ENCODE results near the gene CALML6. TPM values are rescaled to one million over a fixed set of nuclear protein-coding genes. Genes with fewer than 3 reads are reported as not detected.

CALML6 gene
- total RNA-seq, 1 experiment from 2014 or later, result 1.9 TPM

DNA sequence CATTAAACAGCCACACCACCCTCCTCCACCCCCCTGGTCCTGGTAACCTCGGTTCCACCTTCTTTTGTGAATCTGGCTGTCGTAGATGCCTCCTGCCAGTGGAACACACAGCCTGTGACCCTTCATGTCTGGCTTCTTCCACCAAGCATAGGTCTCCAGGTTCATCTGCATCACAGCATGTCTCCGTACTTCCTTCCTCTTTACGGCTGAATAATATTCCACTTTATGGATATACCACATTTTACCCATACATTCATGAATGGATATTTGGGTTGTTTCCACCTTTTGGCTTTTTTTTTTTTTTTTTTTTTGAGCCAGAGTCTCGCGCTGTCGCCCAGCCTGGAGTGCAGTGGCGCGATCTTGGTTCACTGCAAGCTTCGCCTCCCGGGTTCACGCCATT is 11.8 kb upstream of the CALML6 start:
- CTCF ChIA-PET, result interaction anchor here (0.7 kb wide), 1 partner anchor 50 kb away, joined by 4 read pairs; no protein-coding TSS in a partner anchor
- no peak overlapping the region for H3K4me3 Mint-ChIP-seq

More for the DNA sequence above, 11.8 kb upstream of the CALML6 start:
- TF ChIP-seq, protein P1, sequence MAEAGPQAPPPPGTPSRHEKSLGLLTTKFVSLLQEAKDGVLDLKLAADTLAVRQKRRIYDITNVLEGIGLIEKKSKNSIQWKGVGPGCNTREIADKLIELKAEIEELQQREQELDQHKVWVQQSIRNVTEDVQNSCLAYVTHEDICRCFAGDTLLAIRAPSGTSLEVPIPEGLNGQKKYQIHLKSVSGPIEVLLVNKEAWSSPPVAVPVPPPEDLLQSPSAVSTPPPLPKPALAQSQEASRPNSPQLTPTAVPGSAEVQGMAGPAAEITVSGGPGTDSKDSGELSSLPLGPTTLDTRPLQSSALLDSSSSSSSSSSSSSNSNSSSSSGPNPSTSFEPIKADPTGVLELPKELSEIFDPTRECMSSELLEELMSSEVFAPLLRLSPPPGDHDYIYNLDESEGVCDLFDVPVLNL (CRISPR knock-in tag; IDR thresholded peaks at IDR 0.05; ENCODE audit: borderline replicate concordance, low read depth), result no peak
- TF ChIP-seq, protein P2, sequence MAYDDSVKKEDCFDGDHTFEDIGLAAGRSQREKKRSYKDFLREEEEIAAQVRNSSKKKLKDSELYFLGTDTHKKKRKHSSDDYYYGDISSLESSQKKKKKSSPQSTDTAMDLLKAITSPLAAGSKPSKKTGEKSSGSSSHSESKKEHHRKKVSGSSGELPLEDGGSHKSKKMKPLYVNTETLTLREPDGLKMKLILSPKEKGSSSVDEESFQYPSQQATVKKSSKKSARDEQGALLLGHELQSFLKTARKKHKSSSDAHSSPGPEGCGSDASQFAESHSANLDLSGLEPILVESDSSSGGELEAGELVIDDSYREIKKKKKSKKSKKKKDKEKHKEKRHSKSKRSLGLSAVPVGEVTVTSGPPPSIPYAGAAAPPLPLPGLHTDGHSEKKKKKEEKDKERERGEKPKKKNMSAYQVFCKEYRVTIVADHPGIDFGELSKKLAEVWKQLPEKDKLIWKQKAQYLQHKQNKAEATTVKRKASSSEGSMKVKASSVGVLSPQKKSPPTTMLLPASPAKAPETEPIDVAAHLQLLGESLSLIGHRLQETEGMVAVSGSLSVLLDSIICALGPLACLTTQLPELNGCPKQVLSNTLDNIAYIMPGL (CRISPR knock-in tag; IDR thresholded peaks at IDR 0.05), result no peak
- no peak for TF ChIP-seq SMAD4 (CRISPR knock-in tag; IDR thresholded peaks at IDR 0.05)
- no peak for TF ChIP-seq AFF4 (CRISPR knock-in tag; IDR thresholded peaks at IDR 0.05; ENCODE audit: borderline replicate concordance)
- TF ChIP-seq ZNF317 (CRISPR knock-in tag; IDR thresholded peaks at IDR 0.05; ENCODE audit: borderline replicate concordance, low read depth), result no peak
- TF ChIP-seq STAT6 (CRISPR knock-in tag; conservative IDR thresholded peaks at IDR 0.05; ENCODE audit: low read depth), result no peak
- no peak for TF ChIP-seq NR2C2 (CRISPR knock-in tag; IDR thresholded peaks at IDR 0.05)
- TF ChIP-seq, protein P3, sequence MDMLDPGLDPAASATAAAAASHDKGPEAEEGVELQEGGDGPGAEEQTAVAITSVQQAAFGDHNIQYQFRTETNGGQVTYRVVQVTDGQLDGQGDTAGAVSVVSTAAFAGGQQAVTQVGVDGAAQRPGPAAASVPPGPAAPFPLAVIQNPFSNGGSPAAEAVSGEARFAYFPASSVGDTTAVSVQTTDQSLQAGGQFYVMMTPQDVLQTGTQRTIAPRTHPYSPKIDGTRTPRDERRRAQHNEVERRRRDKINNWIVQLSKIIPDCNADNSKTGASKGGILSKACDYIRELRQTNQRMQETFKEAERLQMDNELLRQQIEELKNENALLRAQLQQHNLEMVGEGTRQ (CRISPR knock-in tag; IDR thresholded peaks at IDR 0.05), result no peak
- TF ChIP-seq ELF4 (CRISPR knock-in tag; IDR thresholded peaks at IDR 0.05; ENCODE audit: low read depth), result no peak
- TF ChIP-seq NFYB (CRISPR knock-in tag; conservative IDR thresholded peaks at IDR 0.05; ENCODE audit: low read depth), result no peak
- TF ChIP-seq MYBL2 (CRISPR knock-in tag; IDR thresholded peaks at IDR 0.05), result no peak
- TF ChIP-seq MXD4 (CRISPR knock-in tag; IDR thresholded peaks at IDR 0.05; ENCODE audit: borderline replicate concordance), result no peak
- TF ChIP-seq IRF2 (CRISPR knock-in tag; IDR thresholded peaks at IDR 0.05; ENCODE audit: borderline replicate concordance, low read depth), result no peak
- ATAC-seq (no peak), DNase-seq (ENCODE audit: low spot score) (no peak)
- POLR2A ChIA-PET, result interaction anchor here (0.6 kb wide), 1 partner anchor 429 kb away, joined by 5 read pairs; no protein-coding TSS in a partner anchor
- Mint-ChIP-seq H3K27ac (no peak overlapping the region), H3K9me3 (peaks cover 7% of the 10 kb centered on the region), H3K36me3 (no peaks in the 10 kb centered on the region), H3K27me3 (ENCODE audit: low read depth) (peaks cover 2% of the 10 kb centered on the region; the same call in 1 of the 2 replicates), H3K4me1 (peaks cover 11% of the 10 kb centered on the region)
